ENCODE measurements around the gene SPTBN4.

Gene SPTBN4

GRCh38 chr19:40617961-40618360 lies 151.2 kb downstream of the SPTBN4 start:
- H3K36me3 ChIP-seq (ENCODE audit: low read length), result no peaks in the 10 kb centered on the region
- TF ChIP-seq, protein P1, sequence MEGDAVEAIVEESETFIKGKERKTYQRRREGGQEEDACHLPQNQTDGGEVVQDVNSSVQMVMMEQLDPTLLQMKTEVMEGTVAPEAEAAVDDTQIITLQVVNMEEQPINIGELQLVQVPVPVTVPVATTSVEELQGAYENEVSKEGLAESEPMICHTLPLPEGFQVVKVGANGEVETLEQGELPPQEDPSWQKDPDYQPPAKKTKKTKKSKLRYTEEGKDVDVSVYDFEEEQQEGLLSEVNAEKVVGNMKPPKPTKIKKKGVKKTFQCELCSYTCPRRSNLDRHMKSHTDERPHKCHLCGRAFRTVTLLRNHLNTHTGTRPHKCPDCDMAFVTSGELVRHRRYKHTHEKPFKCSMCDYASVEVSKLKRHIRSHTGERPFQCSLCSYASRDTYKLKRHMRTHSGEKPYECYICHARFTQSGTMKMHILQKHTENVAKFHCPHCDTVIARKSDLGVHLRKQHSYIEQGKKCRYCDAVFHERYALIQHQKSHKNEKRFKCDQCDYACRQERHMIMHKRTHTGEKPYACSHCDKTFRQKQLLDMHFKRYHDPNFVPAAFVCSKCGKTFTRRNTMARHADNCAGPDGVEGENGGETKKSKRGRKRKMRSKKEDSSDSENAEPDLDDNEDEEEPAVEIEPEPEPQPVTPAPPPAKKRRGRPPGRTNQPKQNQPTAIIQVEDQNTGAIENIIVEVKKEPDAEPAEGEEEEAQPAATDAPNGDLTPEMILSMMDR (IDR thresholded peaks at IDR 0.05; ENCODE audit: insufficient read depth, low read length, poor library complexity, severe bottlenecking), result no peak
- TF ChIP-seq EZH2phosphoT487 (conservative IDR thresholded peaks at IDR 0.05; ENCODE audit: low read length), result no peak
- no peaks in the 10 kb centered on the region for H3K9me3 ChIP-seq (ENCODE audit: insufficient read depth, low read length)
- no peaks in the 10 kb centered on the region for H3K9me2 ChIP-seq (replicated peaks; ENCODE audit: insufficient read depth, low read length)
- no peak overlapping the region for H3K4me3 ChIP-seq (ENCODE audit: insufficient read depth, low read length, poor library complexity, severe bottlenecking)
- H3K9ac ChIP-seq (ENCODE audit: low read length), result no peak overlapping the region
- H3K4me2 ChIP-seq (ENCODE audit: low read depth, low read length, poor library complexity, severe bottlenecking), result no peak overlapping the region
- H2AFZ ChIP-seq (ENCODE audit: low read depth, low read length, severe bottlenecking), result no peak overlapping the region
- H4K20me1 ChIP-seq (ENCODE audit: low read depth, low read length), result no peaks in the 10 kb centered on the region
- H3K79me2 ChIP-seq (ENCODE audit: insufficient read depth, low read length), result no peaks in the 10 kb centered on the region
- no peak overlapping the region for H3K27ac ChIP-seq (ENCODE audit: low read depth, low read length)
- no peaks in the 10 kb centered on the region for H3F3A ChIP-seq (ENCODE audit: insufficient read depth)
- H3K27me3 ChIP-seq (ENCODE audit: low read length), result no peaks in the 10 kb centered on the region

GRCh38 chr19:40619333-40620160 lies 152.7 kb downstream of the SPTBN4 start:
- no peaks in the 10 kb centered on the region for H3K36me3 ChIP-seq (ENCODE audit: low read length)
- no peaks in the 10 kb centered on the region for H4K20me1 ChIP-seq (ENCODE audit: low read depth, low read length)
- TF ChIP-seq, protein P1 (IDR thresholded peaks at IDR 0.05; ENCODE audit: insufficient read depth, low read length, poor library complexity, severe bottlenecking), result no peak
- TF ChIP-seq EZH2phosphoT487 (conservative IDR thresholded peaks at IDR 0.05; ENCODE audit: low read length), result no peak
- H3K9me3 ChIP-seq (ENCODE audit: insufficient read depth, low read length), result no peaks in the 10 kb centered on the region
- no peaks in the 10 kb centered on the region for H3K27me3 ChIP-seq (ENCODE audit: low read length)
- H3K4me2 ChIP-seq (ENCODE audit: low read depth, low read length, poor library complexity, severe bottlenecking), result no peak overlapping the region
- H2AFZ ChIP-seq (ENCODE audit: low read depth, low read length, severe bottlenecking), result no peak overlapping the region
- H3K79me2 ChIP-seq (ENCODE audit: insufficient read depth, low read length), result no peaks in the 10 kb centered on the region
- no peaks in the 10 kb centered on the region for H3F3A ChIP-seq (ENCODE audit: insufficient read depth)
- no peak overlapping the region for H3K4me3 ChIP-seq (ENCODE audit: insufficient read depth, low read length, poor library complexity, severe bottlenecking)
- H3K9ac ChIP-seq (ENCODE audit: low read length), result no peak overlapping the region
- no peak overlapping the region for H3K27ac ChIP-seq (ENCODE audit: low read depth, low read length)
- no peaks in the 10 kb centered on the region for H3K9me2 ChIP-seq (replicated peaks; ENCODE audit: insufficient read depth, low read length)

DNA sequence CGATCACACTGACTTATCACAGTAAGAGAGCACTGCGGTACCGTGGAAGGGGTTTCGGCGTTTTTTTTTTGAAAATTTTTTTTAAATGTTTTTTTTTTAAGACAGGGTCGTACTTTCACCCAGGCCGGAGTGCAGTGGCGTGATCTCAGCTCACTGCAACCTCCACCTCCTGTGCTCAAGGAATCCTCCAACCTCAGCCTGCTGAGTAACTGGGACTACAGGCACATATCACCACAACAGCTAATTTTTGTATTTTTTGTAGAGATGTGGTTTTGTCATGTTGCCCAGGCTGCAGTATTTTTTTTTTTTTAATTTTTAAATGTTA lies 153.3 kb downstream of the SPTBN4 start:
- Histone ChIP-seq H3K27ac (ENCODE audit: low read depth, low read length) (no peak overlapping the region), H3K36me3 (ENCODE audit: low read length) (no peaks in the 10 kb centered on the region), H3F3A (ENCODE audit: insufficient read depth) (no peaks in the 10 kb centered on the region), H4K20me1 (ENCODE audit: low read depth, low read length) (no peaks in the 10 kb centered on the region), H3K27me3 (ENCODE audit: low read length) (no peaks in the 10 kb centered on the region), H2AFZ (ENCODE audit: low read depth, low read length, severe bottlenecking) (no peak overlapping the region), H3K9me3 (ENCODE audit: insufficient read depth, low read length) (no peaks in the 10 kb centered on the region), H3K4me3 (ENCODE audit: insufficient read depth, low read length, poor library complexity, severe bottlenecking) (no peak overlapping the region), H3K9me2 (replicated peaks; ENCODE audit: insufficient read depth, low read length) (no peaks in the 10 kb centered on the region), H3K9ac (ENCODE audit: low read length) (no peak overlapping the region), H3K4me2 (ENCODE audit: low read depth, low read length, poor library complexity, severe bottlenecking) (no peak overlapping the region), H3K79me2 (ENCODE audit: insufficient read depth, low read length) (no peaks in the 10 kb centered on the region)
- TF ChIP-seq EZH2phosphoT487 (conservative IDR thresholded peaks at IDR 0.05; ENCODE audit: low read length), result no peak
- TF ChIP-seq, protein P1 (IDR thresholded peaks at IDR 0.05; ENCODE audit: insufficient read depth, low read length, poor library complexity, severe bottlenecking), result no peak

Data from SU-DHL-6 (cell line).